ENCODE measurements around the gene SYNDIG1L.
"Not testable (repeated sequence)": the region's sequence is repeated elsewhere in the genome, so short reads cannot be mapped to it uniquely, and the experiment has no call there.

Gene SYNDIG1L

DNA sequence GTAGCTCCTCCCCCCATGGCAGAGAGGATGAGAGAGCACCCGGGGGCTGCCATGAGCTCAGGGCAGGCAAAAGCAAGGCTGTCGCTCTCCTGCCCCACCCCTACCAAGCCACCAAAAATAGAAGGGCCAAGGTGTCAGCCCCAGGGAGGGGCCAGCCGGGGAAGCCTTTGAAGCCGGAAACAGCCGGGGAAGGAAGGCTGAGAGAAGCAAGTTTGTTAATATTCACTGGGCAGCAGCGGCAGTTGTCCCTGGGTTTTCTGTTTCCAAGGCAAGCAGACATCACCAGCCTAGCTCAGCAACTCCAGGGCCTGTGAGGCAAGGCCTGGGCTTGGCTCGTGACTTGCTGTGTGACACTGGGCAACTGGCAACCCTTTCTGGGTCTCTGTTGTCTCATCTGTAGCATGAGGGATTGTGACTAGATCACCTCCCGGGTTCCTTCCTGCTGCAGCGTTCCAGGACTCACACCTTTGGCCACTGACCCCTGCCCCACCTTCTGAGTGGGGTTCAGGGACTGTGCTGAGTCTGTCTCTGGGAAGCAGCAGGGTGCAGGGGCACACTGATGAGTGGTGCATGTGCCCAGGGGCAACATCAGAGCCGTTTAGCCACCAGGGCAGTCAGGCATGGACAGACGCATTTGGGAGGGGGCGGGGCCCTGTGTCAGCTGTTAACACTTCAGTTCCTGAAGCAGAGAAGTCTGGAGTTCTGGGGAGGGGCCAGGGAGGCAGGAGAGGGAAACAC is 24.3 kb downstream of the SYNDIG1L start:
- DNase-seq, result no peak

DNA sequence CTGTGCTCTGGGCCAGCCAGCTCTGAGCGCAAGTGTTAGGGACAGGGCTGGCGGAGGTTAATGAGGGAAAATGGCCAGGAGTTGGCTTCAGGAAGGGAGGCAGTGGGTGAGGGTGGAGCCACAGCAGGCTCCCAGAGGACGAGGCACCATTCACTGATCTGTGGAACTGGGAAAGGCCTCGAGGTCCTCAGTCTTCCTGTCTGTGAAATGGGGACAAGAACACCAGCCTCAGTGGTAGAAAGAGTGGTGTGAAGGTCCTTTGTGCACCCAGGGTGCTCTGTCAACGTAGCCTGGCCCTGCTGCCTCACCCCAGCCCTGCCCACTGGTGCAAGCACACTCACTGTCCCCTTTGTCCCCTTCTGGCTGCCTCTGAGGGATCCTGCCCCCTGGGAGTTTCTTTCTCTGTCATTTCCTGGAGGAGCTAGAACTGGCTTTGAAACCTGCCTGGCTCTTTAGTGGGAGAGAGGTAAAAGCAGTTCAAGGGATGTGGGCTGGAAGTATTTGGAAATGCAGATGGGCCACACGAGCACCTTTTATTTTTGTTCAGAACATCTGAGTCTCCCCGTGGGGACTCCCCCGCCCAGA is 25.0 kb downstream of the SYNDIG1L start:
- DNase-seq, result no peak

DNA sequence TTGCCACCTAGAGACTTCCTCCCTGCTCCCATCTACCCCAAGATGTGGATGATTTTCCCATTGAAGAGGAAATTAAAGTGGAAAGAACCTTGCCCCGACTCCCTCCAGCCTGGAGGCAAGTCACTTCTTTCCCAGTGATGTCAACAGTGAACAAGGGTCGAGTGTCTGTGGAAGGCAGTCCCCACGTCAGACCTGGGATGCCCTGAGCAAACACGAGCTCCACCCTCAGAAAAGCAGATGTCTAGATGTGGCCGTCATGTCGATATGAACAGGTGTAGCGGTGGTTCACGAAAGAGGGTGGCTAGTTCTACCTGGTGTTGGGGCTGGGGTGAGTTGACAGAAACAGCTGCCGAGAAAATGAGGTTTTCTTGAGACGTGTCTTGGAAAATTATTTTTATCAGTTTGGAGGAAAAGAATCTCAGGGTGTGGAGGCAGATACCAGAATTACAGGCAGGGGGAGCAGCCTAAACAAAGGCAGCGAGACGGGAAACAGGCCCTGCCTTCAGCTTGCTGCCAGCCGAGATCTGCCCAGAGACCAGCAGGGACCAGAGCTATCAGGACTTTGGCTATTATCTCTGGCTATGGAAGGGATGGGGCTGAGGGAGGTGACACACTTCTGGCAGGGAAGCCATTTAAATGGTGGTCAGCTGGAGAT is 25.9 kb downstream of the SYNDIG1L start:
- no peak for DNase-seq

DNA sequence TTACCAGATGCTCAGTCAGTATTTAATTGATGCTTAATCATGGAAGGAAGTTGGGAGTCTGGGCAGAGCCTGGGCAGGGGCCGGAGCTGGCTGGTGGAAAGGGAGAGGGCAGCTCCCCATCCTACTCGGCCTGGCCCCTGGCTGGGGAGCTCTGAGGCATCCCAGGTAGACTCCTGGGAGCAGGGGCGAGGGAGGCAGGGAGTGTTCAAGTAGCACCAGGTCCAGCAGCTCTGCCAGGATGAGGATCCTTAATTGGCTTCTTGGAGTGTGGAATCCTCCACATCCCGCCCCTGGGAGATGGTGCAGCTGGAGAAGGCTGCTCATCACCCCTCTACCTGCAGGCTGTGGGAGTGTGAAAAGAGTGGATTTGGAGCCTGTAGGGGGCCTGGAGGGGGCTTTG is 30.9 kb downstream of the SYNDIG1L start:
- DNase-seq, result no peak

GRCh38 chr14:74394549-74394948 is 31.5 kb downstream of the SYNDIG1L start:
- DNase-seq, result no peak

GRCh38 chr14:74392616-74393570 is 33.1 kb downstream of the SYNDIG1L start:
- DNase-seq, result no peak

- no peak for DNase-seq
Observed at GRCh38 chr14:74391479-74391878, 34.5 kb downstream of the SYNDIG1L start.

DNA sequence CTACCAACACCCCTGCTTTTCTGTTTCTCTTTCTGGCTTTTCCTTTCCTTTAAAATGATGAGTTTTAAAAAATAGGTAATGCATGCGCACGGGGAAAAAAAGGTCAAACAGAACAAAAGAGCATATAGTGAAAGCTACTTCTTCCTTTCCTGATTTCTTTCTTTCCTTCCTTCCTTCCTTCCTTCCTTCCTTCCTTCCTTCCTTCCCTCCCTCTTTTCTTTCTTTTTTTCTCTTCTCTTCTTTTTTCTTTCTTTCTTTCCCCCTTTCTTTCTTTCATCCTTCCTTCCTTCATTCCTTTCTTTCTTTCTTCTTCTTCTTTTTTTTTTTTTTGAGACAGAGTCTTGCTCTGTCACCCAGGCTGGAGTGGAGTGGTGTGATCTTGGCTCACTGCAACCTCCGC is 35.5 kb downstream of the SYNDIG1L start:
- DNase-seq, result not testable (repeated sequence)

- DNase-seq, result no peak
Observed at GRCh38 chr14:74389980-74390379, 36.0 kb downstream of the SYNDIG1L start.

GRCh38 chr14:74382231-74382630 is 43.8 kb downstream of the SYNDIG1L start:
- no peak for DNase-seq

DNA sequence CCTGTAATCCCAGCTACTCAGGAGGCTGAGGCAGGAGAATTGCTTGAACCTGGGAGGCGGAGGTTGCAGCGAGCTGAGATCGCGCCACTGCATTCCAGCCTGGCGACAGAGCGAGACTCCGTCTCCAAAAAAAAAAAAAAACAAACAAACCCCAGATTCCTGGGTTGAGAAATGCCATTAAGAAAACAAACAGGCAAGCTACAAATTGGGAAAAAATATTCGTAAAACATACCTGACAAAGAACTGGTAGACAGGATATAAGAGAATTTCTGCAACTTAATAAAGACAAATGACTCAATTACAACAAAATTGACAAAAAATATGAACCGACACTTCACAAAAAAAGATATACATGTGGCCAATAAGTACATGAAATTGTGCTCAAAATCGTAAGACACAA is 44.4 kb downstream of the SYNDIG1L start:
- not testable (repeated sequence) for DNase-seq

- DNase-seq, result no peak
Observed at GRCh38 chr14:74380845-74381244, 45.2 kb downstream of the SYNDIG1L start.

- DNase-seq, result no peak
Observed at GRCh38 chr14:74380172-74380571, 45.8 kb downstream of the SYNDIG1L start.

DNA sequence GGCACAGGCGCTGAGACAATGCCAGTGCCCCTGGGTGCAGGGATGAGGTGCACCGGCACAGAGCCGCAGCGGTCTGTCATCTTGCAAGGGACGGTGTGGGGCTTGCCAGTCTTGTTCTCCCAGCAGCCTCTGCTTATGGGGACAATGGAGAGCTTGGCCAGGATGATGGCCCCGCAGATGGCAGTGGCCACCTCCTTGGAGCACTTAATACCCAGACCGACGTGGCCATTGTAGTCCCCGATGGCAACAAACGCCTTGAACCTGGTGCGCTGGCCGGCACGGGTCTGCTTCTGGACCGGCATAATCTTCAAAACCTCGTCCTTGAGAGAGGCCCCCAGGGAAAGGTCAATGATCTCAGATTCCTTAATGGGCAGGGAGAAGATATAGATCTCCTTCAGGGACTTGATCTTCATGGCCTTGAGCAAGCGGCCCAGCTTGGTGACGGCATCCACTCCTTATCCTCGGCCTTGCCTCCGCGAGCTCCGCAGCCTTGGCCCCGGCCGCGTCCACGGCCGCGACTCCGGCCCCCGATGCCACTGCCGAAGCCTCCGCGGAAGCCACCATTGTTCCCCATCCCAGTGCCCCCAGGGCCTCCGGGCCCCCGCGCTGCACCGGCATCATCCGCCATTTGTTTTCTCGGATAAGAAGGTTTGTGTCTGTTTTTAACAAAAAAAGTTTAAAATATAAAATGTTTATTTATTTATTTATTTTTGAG is 47.9 kb downstream of the SYNDIG1L start:
- DNase-seq, result no peak

DNA sequence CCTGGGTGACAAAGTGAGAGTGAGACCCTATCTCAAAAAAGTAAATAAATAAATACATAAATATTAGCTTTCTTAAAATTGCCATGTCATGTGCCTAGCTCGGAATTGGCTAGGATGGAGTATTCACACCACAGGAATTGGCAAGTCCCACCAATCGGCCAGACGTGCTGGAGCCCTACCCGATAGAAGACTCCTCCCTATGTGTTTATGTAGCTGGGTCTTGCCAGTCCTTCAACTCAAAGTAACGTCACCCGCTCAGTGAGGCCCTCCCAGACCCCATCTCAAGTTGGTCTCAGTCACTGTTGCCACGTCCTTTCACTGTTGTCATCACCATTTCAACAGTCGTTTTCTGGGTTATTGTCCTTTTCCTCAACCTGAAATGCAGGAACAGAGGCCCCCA is 57.6 kb downstream of the SYNDIG1L start:
- no peak for DNase-seq

DNA sequence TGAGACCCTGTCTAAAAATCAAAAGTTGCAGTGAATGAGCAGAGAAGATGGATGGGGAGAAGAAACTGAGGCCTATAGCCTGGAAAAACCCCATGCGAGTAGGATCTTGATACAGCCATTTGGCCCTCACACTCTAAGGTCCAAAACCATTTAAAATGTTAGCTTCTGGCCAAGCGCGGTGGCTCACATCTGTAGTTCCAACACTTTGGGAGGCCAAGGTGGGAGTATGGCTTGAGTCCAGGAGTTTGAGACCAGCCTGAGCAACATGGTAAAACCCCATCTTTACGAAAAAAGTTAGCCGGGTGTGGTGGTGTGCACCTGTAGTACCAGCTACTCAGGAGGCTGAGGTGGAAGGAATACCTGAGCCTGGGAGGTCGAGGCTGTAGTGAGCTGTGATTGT is 58.0 kb downstream of the SYNDIG1L start:
- no peak for DNase-seq

DNA sequence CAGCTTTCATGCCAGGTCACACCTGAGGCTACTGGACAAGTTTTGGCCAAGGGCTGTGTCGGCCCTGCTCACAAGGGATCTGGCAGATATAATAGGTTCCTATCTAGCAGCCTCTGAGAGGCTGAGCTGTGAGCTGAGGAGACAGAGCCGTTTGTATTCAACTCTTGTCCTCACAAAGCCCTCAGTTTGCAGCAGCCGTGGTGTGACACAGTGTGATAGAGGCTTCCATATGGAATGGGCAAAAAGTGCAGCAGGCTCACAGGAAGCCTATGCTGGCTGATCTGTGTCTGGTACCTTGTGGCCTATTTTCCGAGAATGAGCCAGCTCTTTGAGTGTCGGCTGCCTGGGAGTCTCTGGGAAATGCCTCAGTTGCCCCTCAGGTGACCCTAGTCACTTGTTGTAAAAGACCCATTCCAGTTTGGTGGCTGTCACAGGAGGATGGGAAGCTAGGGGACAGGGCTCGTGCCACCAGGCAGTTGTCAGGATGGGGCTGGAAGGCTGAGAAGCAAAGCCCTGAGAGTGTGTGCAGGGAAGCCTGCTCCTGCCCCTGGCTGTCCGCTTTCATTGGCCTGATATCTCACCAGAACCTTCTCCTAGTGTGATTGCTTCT is 61.6 kb downstream of the SYNDIG1L start:
- no peak for DNase-seq

- peak; percentile 24 to 42 for DNase-seq
Observed at GRCh38 chr14:74362361-74362915, 63.6 kb downstream of the SYNDIG1L start.

GRCh38 chr14:74360163-74360562 is 65.8 kb downstream of the SYNDIG1L start:
- no peak for DNase-seq

DNA sequence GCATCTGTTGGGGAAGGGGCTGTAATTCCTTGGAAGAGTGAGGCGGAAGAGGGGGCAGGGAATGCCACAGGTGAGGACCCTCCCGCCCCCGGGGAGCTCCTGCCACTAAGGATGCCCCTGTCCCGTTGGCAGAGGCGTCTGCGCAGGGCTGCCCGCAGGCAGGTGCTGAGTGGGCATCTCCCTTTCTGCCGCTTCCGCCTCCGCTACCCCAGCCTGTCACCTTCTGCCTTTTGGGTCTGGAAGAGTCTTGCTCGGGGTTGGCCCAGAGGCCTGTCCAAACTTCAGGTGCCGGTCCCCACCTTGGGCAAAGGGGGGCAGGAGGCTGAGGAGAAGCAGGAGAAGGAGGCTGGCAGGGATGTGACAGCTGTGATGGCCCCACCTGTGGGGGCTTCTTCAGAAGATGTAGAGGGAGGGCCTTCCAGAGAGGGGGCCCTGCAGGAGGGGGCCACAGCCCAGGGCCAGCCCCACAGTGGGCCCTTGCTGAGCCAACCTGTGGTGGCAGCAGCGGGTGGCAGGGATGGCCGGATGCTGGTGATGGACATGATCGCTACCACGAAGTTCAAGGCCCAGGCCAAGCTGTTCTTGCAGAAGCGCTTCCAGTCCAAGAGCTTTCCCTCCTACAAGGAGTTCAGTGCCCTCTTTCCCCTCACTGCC is 67.7 kb downstream of the SYNDIG1L start:
- DNase-seq, result no peak

DNA sequence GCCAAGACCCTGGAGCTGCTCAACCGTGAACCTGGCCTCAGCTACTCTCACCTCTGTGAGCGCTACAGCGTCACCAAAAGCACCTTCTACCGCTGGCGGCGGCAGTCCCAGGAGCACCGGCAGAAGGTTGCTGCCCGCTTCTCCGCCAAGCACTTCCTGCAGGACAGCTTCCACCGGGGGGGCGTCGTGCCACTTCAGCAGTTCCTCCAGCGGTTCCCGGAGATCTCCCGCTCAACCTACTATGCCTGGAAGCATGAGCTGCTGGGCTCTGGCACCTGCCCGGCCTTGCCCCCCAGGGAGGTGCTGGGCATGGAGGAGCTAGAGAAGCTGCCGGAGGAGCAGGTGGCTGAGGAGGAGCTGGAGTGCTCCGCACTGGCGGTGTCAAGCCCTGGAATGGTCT is 68.4 kb downstream of the SYNDIG1L start:
- DNase-seq, result no peak

Measured in bone marrow (tissue), 2 donors.